Heart left ventricle (tissue), 16 donors: ENCODE data around the gene AAK1. TPM values are rescaled to one million over a fixed set of nuclear protein-coding genes. Genes with fewer than 3 reads are reported as not detected.

Source experiments
- ATAC-seq, 4 donors: fragments of 200-7000 bp; cut with Tn5 transposase; one replicate each; pipeline ENCODE4 v1.9.1; 2020 to 2022; ENCODE audit warnings: moderate library complexity in 4 of 4, mild to moderate bottlenecking in 3 of 4, moderate number of reproducible peaks in 1 of 4
- DNase-seq, 5 donors: peaks; one replicate each; pipeline ENCODE4 v3.0.0-alpha.2; 2020
- H3K27ac ChIP-seq, 12 donors: fragments of 200-600 bp; sonication (generic) in 4 of 12; one replicate each; pipeline versions ENCODE4 v1.5.0 to v1.8.0; 2016 to 2022; ENCODE audit warnings: mild to moderate bottlenecking in 2 of 12
- H3K27me3 ChIP-seq, 9 donors: fragments of 200-600 bp; sonication (generic) in 2 of 9; one replicate each; pipeline versions ENCODE4 v1.5.1 to v1.8.0; 2016 to 2022; ENCODE audit warnings: mild to moderate bottlenecking in 3 of 9
- H3K36me3 ChIP-seq, 9 donors: fragments of 200-600 bp; sonication (generic) in 2 of 9; one replicate each; pipeline versions ENCODE4 v1.5.0 to v1.8.0; 2018 to 2022; ENCODE audit warnings: mild to moderate bottlenecking in 2 of 9
- H3K4me1 ChIP-seq, 12 donors: fragments of 200-600 bp; sonication (generic) in 4 of 12; one replicate each; pipeline versions ENCODE4 v1.5.0 to v1.8.0; 2016 to 2022; ENCODE audit warnings: mild to moderate bottlenecking in 3 of 12
- H3K4me3 ChIP-seq, 12 donors: fragments of 200-600 bp; sonication (generic) in 4 of 12; one replicate each; pipeline versions ENCODE4 v1.5.0 to v1.8.0; 2017 to 2022; ENCODE audit warnings: mild to moderate bottlenecking in 9 of 12, moderate library complexity in 4 of 12
- H3K9me3 ChIP-seq, 12 donors: fragments of 200-600 bp; sonication (generic) in 4 of 12; one replicate each; pipeline versions ENCODE4 v1.5.0 to v1.8.0; 2016 to 2022; ENCODE audit warnings: mild to moderate bottlenecking in 1 of 12
- CTCF ChIP-seq, 12 donors: fragments of 200-600 bp; sonication (generic) in 4 of 12; IDR thresholded peaks; one replicate each; pipeline versions ENCODE4 v1.5.0 to v1.8.0; 2018 to 2022; ENCODE audit warnings: antibody characterized with exemption in 12 of 12, mild to moderate bottlenecking in 5 of 12
- POLR2A ChIP-seq, 2 donors: fragments of 450-650 bp; IDR thresholded peaks; one replicate each; pipeline ENCODE4 v1.6.1; 2017; ENCODE audit warnings: antibody characterized with exemption in 2 of 2, mild to moderate bottlenecking in 2 of 2, moderate library complexity in 2 of 2
- WGBS, 4 donors: extraction: QIAGEN DNeasy Blood & Tissue Kit in 2 of 4; methylation state at CpG; one replicate each; pipeline versions ENCODE4 v1.1.5 to v1.1.7; 2013 to 2018; 5-methylcytosine and 5-hydroxymethylcytosine counted together
- intact Hi-C, 10 donors: fragments of 100-400 bp; cut with DNase I; formaldehyde crosslinking; loops; one replicate each; pipeline versions ENCODE4 v1.11.1 to v1.14.2; 2022
- polyA plus RNA-seq, 2 donors: library from polyadenylated mRNA; stranded (reverse); fragments of 200-250 nt; gene quantifications; one replicate each; pipeline ENCODE4 v1.2.3, GENCODE V29; 2013
- total RNA-seq, 9 donors: library from RNA; depleted of rRNA in 2 of 9; stranded (reverse); fragments of >200 nt in 2 of 9; fragmentation: NEBNext Ultra II Directional in 3 of 9; extraction: Animal tissue kit (Norgen Biotek cat#: 25700) in 3 of 9; gene quantifications; one replicate each; pipeline versions ENCODE4 v1.1.0 to v1.2.4, GENCODE V29; 2016 to 2023
- donor health status: ischemic (EF 13 %, LVEDD 7.1; RV severe dilation, severe dysfunction).
- donor health status: healthy with polysubstance abuse.
- donor health status: DM: no; HTN: yes; CAD: no.
- donor health status: DM: no; HTN: no; CAD: no.
- donor health status: ischemic (EF 25% LVEDD 6.9; RV normal size, moderate dysfunction).
- donor health status: ischemic (EF 25% LVEDD 5.7; RV mildly dilated, moderate dysfunction).
- donor health status: healthy.
- donor health status: DM: yes; HTN: yes; CAD: no.
- donor health status: ischemic (EF 35%, LVEDD 5.7; RV mildly dilated, moderate dysfunction).
- donor health status: nonischemic (EF 11% LVEDD 7.7; RV severe dilation, severe dysfunction).
- donor health status: DM: yes; HTN: yes; CAD: no.
- donor health status: PGD.
- donor health status: ischemic (EF 29% LVEDD 5.4; RV normal size, mild dysfunction).
- donor health status: nonischemic (EF 23%, LVEDD 6.1; RV moderate dilation, normal function).

AAK1 gene
- total and polyA plus RNA-seq, 11 donors = 34.4 to 167 (median 122) TPM

DNA sequence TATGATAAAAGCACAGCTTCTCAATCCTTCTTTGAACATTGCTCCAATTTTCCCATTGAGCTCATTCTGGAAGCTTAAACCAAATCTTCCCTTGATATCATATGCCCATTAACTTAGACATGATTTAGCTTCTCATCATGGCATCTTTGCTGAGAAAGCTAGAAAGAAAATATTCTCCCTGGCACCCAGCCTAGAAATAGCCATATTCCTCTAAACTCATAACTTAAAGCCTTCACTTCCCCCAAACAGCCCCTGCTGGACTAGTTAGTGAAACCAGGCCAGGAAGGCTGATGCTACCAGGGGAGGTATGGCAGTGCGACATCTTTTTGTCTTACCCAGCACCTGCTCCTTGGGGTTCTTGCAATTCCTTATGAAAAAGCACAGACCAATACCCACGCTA is 4.3 kb downstream of the AAK1 start:
- peaks cover 0 to 17% (median 0%) of the 10 kb centered on the region in 9 donors for H3K36me3 ChIP-seq
- no peaks in the 10 kb centered on the region for H3K27me3 ChIP-seq
- no peak for DNase-seq
- H3K27ac ChIP-seq = no peak overlapping the region
- no peaks in the 10 kb centered on the region for H3K9me3 ChIP-seq
- TF ChIP-seq POLR2A (IDR thresholded peaks at IDR 0.05) (no peak), CTCF (IDR thresholded peaks at IDR 0.05) (no peak)
- 88 to 95% (median 92%) methylated on average over 2 of the region's 2 CpGs for WGBS, 4 donors
- peaks cover 0 to 68% (median 45%) of the 10 kb centered on the region in 12 donors for H3K4me1 ChIP-seq
- intact Hi-C loops = loop anchor here in 1 of 10 donors (10.0 kb wide), 1 partner anchor 74 kb away; no protein-coding TSS in a partner anchor
- no peak for ATAC-seq
- H3K4me3 ChIP-seq = no peak overlapping the region

DNA sequence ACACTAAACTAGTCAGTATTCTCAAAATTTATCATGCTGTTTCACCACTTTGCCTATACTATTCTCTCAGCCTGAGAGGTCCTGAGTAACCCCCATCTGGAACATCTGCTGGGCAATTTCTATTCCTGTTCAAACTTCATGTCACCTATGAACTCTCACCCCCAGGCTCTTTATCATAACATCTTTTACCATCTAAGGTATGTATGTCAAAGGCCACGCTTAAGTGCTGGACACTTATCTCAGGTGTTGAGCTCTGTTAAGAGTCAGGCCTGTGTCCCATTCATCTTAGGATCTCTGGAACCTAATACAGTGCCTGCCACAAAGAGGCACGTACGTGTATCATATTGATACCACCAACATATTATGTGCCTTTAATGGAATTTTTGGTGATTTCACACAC is 4.9 kb downstream of the AAK1 start:
- Histone ChIP-seq H3K27ac (no peak overlapping the region), H3K36me3 (peaks cover 0 to 17% (median 0%) of the 10 kb centered on the region in 9 donors), H3K4me3 (no peak overlapping the region), H3K27me3 (no peaks in the 10 kb centered on the region), H3K4me1 (peaks cover 0 to 75% (median 48%) of the 10 kb centered on the region in 12 donors), H3K9me3 (no peaks in the 10 kb centered on the region)
- ATAC-seq = no peak
- WGBS, 4 donors = 66 to 78% (median 72%) methylated on average over 3 of the region's 3 CpGs
- intact Hi-C loops = loop anchor here in 1 of 10 donors (10.0 kb wide), 1 partner anchor 74 kb away; no protein-coding TSS in a partner anchor
- TF ChIP-seq CTCF (IDR thresholded peaks at IDR 0.05) = no peak
- TF ChIP-seq POLR2A (IDR thresholded peaks at IDR 0.05) = no peak
- no peak for DNase-seq

DNA sequence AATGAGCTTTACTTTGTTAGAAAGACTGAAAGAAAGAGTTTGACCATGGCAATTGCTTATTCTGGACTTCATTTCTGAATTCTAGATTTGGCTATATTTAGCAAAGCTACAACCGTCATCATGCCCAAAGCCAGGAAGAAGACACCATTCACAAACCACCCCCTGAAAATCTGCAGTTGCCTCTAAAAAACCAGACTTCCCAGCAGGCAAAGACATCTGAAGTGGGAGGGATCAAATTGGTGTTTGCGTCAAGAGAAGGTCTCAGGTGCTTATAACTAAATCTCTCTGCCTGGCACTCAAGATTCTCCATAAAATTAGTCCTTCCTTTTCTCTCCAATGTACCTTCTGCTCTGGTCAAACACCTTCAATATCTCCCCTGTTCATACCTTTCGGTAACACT is 5.6 kb downstream of the AAK1 start:
- ATAC-seq (no peak), DNase-seq (no peak)
- Histone ChIP-seq H3K4me1 (peaks cover 0 to 76% (median 48%) of the 10 kb centered on the region in 12 donors), H3K27me3 (no peaks in the 10 kb centered on the region), H3K27ac (no peak overlapping the region), H3K36me3 (peaks cover 0 to 17% (median 0%) of the 10 kb centered on the region in 9 donors), H3K9me3 (no peaks in the 10 kb centered on the region), H3K4me3 (no peak overlapping the region)
- intact Hi-C loops = loop anchor here in 1 of 10 donors (10.0 kb wide), 1 partner anchor 73 kb away; no protein-coding TSS in a partner anchor
- 59 to 71% (median 68%) methylated on average over 3 of the region's 3 CpGs for WGBS, 4 donors
- TF ChIP-seq POLR2A (IDR thresholded peaks at IDR 0.05) (no peak), CTCF (IDR thresholded peaks at IDR 0.05) (no peak)

DNA sequence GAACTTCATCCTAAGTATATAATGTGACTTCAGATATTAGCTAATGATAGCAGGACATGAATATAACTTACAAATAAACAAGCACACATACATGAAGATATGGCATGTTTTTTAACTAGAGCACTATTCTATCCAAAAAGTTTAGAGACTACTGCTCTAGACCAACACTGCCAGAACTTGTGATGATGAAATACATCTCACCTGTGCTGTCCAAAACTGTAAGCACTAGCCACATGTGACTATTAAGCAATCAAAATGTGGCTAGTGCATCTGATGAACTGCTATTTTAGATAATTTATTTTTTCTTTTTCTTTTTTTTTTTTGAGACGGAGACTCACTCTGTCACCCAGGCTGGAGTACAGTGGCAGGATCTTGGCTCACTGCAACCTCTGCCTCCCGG is 7.1 kb downstream of the AAK1 start:
- no peaks in the 10 kb centered on the region for H3K9me3 ChIP-seq
- H3K27me3 ChIP-seq = no peaks in the 10 kb centered on the region
- TF ChIP-seq CTCF (IDR thresholded peaks at IDR 0.05) = no peak
- TF ChIP-seq POLR2A (IDR thresholded peaks at IDR 0.05) = no peak
- ATAC-seq = no peak
- H3K4me3 ChIP-seq = no peak overlapping the region
- 75 to 95% (median 88%) methylated on average over 2 of the region's 2 CpGs for WGBS, 4 donors
- DNase-seq = no peak
- peaks cover 0 to 82% (median 50%) of the 10 kb centered on the region in 12 donors for H3K4me1 ChIP-seq
- peaks cover 0 to 17% (median 0%) of the 10 kb centered on the region in 9 donors for H3K36me3 ChIP-seq
- no peak overlapping the region for H3K27ac ChIP-seq
- intact Hi-C loops = loop anchor here in 1 of 10 donors (10.0 kb wide), 1 partner anchor 72 kb away; no protein-coding TSS in a partner anchor
